ENCODE results near the gene CCDC169.
"Not testable (repeated sequence)": the region's sequence is repeated elsewhere in the genome, so short reads cannot be mapped to it uniquely, and the experiment has no call there.

Gene CCDC169

GRCh38 chr13:36331280-36331679 is 33.7 kb upstream of the CCDC169 start:
- ChIA-PET POLR2A (no interaction called here), CTCF (interaction anchor here (1.0 to 1.8 kb wide), 5 partner anchors 16 to 49 kb away, joined by 3 to 4 read pairs (median 4); no protein-coding TSS in a partner anchor)
- no peak for DNase-seq (ENCODE audit: extremely low spot score)
- no peak for TF ChIP-seq CTCF (IDR thresholded peaks at IDR 0.05; ENCODE audit: control extremely low read depth, extremely low read depth, low read depth, missing control alignments)

GRCh38 chr13:36329361-36329760 is 31.7 kb upstream of the CCDC169 start:
- ChIA-PET POLR2A (no interaction called here), CTCF (interaction anchor here (0.6 to 1.8 kb wide), 3 partner anchors 11 to 18 kb away, joined by 3 to 5 read pairs (median 3); partner anchors contain the start of gene SPART)
- no peak for DNase-seq (ENCODE audit: extremely low spot score)
- no peak for TF ChIP-seq CTCF (IDR thresholded peaks at IDR 0.05; ENCODE audit: control extremely low read depth, extremely low read depth, low read depth, missing control alignments)

- no peak for DNase-seq (ENCODE audit: extremely low spot score)
- ChIA-PET CTCF (interaction anchor here (1.8 kb wide), 1 partner anchor 17 kb away, joined by 5 read pairs; the partner anchor contains the start of gene SPART), POLR2A (no interaction called here)
- TF ChIP-seq CTCF (IDR thresholded peaks at IDR 0.05; ENCODE audit: control extremely low read depth, extremely low read depth, low read depth, missing control alignments) = no peak
Measured at GRCh38 chr13:36328821-36329220, 31.2 kb upstream of the CCDC169 start.

- ChIA-PET POLR2A (no interaction called here), CTCF (interaction anchor here (0.9 to 1.1 kb wide), 4 partner anchors 11 to 23 kb away, joined by 3 read pairs; no protein-coding TSS in a partner anchor)
- no peak for TF ChIP-seq CTCF (IDR thresholded peaks at IDR 0.05; ENCODE audit: control extremely low read depth, extremely low read depth, low read depth, missing control alignments)
- DNase-seq (ENCODE audit: extremely low spot score) = no peak
Measured at GRCh38 chr13:36325912-36326311, 28.3 kb upstream of the CCDC169 start.

GRCh38 chr13:36324881-36325280 is 27.3 kb upstream of the CCDC169 start:
- POLR2A ChIA-PET; DNase-seq (ENCODE audit: extremely low spot score): not testable (repeated sequence)
- CTCF ChIA-PET = interaction anchor here (0.9 to 1.1 kb wide), 2 partner anchors 22 kb away, joined by 3 read pairs; no protein-coding TSS in a partner anchor

GRCh38 chr13:36323951-36324566 is 26.4 kb upstream of the CCDC169 start:
- no peak for TF ChIP-seq CTCF (IDR thresholded peaks at IDR 0.05; ENCODE audit: control extremely low read depth, extremely low read depth, low read depth, missing control alignments)
- no peak for DNase-seq (ENCODE audit: extremely low spot score)
- ChIA-PET CTCF (interaction anchor here (1.0 to 1.3 kb wide), 2 partner anchors 21 kb away, joined by 3 to 4 read pairs; no protein-coding TSS in a partner anchor), POLR2A (no interaction called here)

GRCh38 chr13:36323408-36323807 is 25.8 kb upstream of the CCDC169 start:
- POLR2A ChIA-PET = no interaction called here
- CTCF ChIA-PET = interaction anchor here (1.0 to 1.3 kb wide), 2 partner anchors 20 to 22 kb away, joined by 3 to 4 read pairs; no protein-coding TSS in a partner anchor
- no peak for TF ChIP-seq CTCF (IDR thresholded peaks at IDR 0.05; ENCODE audit: control extremely low read depth, extremely low read depth, low read depth, missing control alignments)
- no peak for DNase-seq (ENCODE audit: extremely low spot score)

GRCh38 chr13:36319793-36320192 is 22.2 kb upstream of the CCDC169 start:
- CTCF ChIA-PET; DNase-seq (ENCODE audit: extremely low spot score); POLR2A ChIA-PET: not testable (repeated sequence)

Data from GM10248 (cell line).